ENCODE data around the gene WDR48. TPM values are rescaled to one million over a fixed set of nuclear protein-coding genes. Genes with fewer than 3 reads are reported as not detected.

WDR48 gene
- polyA plus RNA-seq, 1 experiment, result 42.1 TPM

DNA sequence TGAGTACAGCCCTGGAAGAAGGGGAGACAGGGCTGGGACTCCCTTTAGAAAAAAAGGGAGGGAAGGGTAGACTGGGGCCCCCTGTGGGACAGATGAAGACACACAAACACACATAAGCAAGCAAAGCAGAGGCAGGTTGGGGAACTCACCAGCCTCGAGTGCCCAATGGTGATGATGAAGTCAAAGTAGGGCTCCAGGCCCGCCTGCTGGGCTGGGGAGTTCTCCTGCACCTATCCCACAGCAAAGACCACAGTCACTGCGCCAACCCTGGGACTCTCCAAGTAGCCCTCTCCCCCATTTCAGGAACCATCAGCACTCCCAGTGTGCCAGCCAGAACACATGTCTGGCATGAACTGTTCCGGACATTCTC is 51.5 kb downstream of the WDR48 start:
- TF ChIP-seq, protein P1, sequence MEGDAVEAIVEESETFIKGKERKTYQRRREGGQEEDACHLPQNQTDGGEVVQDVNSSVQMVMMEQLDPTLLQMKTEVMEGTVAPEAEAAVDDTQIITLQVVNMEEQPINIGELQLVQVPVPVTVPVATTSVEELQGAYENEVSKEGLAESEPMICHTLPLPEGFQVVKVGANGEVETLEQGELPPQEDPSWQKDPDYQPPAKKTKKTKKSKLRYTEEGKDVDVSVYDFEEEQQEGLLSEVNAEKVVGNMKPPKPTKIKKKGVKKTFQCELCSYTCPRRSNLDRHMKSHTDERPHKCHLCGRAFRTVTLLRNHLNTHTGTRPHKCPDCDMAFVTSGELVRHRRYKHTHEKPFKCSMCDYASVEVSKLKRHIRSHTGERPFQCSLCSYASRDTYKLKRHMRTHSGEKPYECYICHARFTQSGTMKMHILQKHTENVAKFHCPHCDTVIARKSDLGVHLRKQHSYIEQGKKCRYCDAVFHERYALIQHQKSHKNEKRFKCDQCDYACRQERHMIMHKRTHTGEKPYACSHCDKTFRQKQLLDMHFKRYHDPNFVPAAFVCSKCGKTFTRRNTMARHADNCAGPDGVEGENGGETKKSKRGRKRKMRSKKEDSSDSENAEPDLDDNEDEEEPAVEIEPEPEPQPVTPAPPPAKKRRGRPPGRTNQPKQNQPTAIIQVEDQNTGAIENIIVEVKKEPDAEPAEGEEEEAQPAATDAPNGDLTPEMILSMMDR (IDR thresholded peaks at IDR 0.05; ENCODE audit: low read depth, low read length), result 0 out of 2 replicates have a peak, but pooled peaks have one; percentile 7
- POLR2A ChIA-PET, result no interaction called here
- H3K4me3 ChIP-seq (ENCODE audit: low read depth, low read length), result no peak overlapping the region
- no peak for DNase-seq (ENCODE audit: low read depth, low spot score)
- no peaks in the 10 kb centered on the region; the same call in 1 of the 2 replicates for H3K9me3 ChIP-seq (ENCODE audit: control insufficient read depth, insufficient read depth, low read length)
- no peak overlapping the region for H3K27ac ChIP-seq (ENCODE audit: low read depth, low read length)
- CTCF ChIA-PET, result interaction anchor here (1.1 to 2.9 kb wide), 2 partner anchors 10 to 185 kb away, joined by 4 to 16 read pairs; no protein-coding TSS in a partner anchor
- H3K27me3 ChIP-seq (ENCODE audit: control insufficient read depth, insufficient read depth, low read length), result no peaks in the 10 kb centered on the region

DNA sequence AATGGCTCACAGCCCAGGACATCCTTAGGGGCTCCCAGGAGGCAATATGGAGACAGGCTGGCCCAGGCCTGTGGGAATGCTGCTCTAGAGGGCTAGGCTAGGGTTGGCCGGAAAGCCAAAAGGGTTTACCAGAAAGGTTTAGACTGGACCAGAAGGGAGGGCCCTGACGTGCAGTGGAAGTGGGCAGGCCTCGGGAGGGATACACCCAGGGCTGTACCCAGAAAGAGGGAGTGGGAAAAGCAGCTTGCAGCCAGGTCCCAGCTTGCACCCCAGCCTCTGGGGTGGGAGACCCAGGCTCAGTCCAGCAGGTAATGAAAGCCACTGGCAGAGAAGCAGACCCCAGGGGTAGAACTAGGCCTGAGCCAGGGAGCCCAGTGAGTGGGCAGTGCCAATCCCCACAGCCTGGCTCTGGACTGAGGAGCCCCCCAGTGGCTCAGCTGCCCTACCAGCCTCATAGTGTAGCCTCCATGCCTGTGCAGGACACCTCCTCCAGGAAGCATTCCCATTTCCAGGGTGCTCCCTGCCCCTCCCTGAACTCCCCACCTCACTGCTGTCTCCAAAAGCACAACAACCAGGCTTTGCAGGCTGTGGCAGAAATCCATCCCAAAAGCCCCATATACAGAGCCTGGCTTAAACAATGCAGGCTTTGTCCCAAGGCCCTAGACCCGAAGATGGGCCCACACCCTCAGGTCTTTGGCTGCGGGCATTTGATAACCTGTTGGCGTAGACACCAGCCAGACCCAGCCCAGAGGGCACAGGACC is 52.2 kb downstream of the WDR48 start:
- no peaks in the 10 kb centered on the region for H3K27me3 ChIP-seq (ENCODE audit: control insufficient read depth, insufficient read depth, low read length)
- TF ChIP-seq, protein P1 (IDR thresholded peaks at IDR 0.05; ENCODE audit: low read depth, low read length), result no peak
- POLR2A ChIA-PET, result no interaction called here
- DNase-seq (ENCODE audit: low read depth, low spot score), result no peak
- CTCF ChIA-PET, result interaction anchor here (0.6 to 2.7 kb wide), 4 partner anchors 13 to 188 kb away, joined by 3 to 16 read pairs (median 4); no protein-coding TSS in a partner anchor
- no peak overlapping the region for H3K27ac ChIP-seq (ENCODE audit: low read depth, low read length)
- H3K9me3 ChIP-seq (ENCODE audit: control insufficient read depth, insufficient read depth, low read length), result no peaks in the 10 kb centered on the region; the same call in 1 of the 2 replicates
- H3K4me3 ChIP-seq (ENCODE audit: low read depth, low read length), result no peak overlapping the region

DNA sequence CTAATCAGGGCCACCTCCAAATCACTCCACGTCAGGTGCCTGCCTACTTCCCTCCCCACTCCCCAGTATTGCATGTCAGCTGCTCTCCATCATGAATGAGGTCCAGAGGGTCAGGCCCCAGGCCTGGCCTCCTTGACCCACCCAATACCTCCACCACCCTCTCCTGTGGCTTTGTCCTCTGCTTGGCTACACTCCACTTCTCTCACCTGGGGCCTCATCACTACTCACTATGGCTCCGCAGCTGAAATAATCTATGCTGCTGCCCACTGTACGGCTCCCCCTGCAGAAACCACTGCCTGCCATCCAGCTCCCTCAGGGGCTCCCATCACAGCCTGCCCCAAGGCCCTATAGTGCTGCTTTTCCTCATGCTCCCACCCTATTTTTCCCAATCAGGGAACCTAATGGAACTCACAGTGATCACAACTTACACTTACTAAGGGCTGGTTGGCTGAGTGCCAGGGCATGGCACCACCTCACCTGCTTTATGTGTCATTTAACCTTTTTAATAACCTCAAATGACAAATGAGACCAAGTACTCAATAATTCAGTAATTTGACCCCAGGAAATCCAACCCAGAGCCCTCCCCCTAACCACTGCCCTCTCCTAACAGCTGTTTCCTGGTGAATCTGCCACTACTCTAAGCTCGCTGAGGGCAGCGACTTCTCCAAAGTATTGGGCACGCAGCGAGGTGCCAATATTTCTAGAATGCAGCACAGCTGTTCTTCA is 53.3 kb downstream of the WDR48 start:
- no peak for DNase-seq (ENCODE audit: low read depth, low spot score)
- no peaks in the 10 kb centered on the region; the same call in 1 of the 2 replicates for H3K9me3 ChIP-seq (ENCODE audit: control insufficient read depth, insufficient read depth, low read length)
- no peaks in the 10 kb centered on the region for H3K27me3 ChIP-seq (ENCODE audit: control insufficient read depth, insufficient read depth, low read length)
- no peak overlapping the region for H3K27ac ChIP-seq (ENCODE audit: low read depth, low read length)
- ChIA-PET CTCF (interaction anchor here (1.1 to 2.7 kb wide), 6 partner anchors 16 to 187 kb away, joined by 3 to 16 read pairs (median 5); no protein-coding TSS in a partner anchor), POLR2A (no interaction called here)
- H3K4me3 ChIP-seq (ENCODE audit: low read depth, low read length), result no peak overlapping the region
- TF ChIP-seq, protein P1 (IDR thresholded peaks at IDR 0.05; ENCODE audit: low read depth, low read length), result no peak

DNA sequence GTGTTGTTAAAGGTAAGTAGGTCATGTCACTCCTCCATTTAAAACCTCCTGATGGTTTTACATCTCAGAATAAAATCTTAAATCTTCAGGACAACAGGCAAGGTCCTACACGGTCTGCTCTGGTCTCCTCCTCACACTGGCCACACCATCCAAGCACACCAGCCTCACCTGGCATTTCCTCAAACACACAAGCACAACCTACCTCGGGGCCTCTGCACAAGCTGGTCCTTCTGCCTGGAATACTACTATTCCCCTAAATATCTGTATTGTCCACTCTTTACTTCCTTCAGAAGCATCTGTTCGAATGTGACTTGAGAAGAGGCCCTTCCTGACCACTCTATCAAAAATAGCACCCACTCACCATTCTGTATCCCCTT is 53.9 kb downstream of the WDR48 start:
- DNase-seq (ENCODE audit: low read depth, low spot score), result no peak
- peak overlapping the region; percentile 92; the same call in 1 of the 2 replicates for H3K4me3 ChIP-seq (ENCODE audit: low read depth, low read length)
- H3K9me3 ChIP-seq (ENCODE audit: control insufficient read depth, insufficient read depth, low read length), result no peaks in the 10 kb centered on the region; the same call in 1 of the 2 replicates
- H3K27me3 ChIP-seq (ENCODE audit: control insufficient read depth, insufficient read depth, low read length), result no peaks in the 10 kb centered on the region
- ChIA-PET POLR2A (no interaction called here), CTCF (interaction anchor here (0.9 to 2.7 kb wide), 6 partner anchors 17 to 272 kb away, joined by 3 to 16 read pairs (median 5); no protein-coding TSS in a partner anchor)
- TF ChIP-seq, protein P1 (IDR thresholded peaks at IDR 0.05; ENCODE audit: low read depth, low read length), result no peak
- H3K27ac ChIP-seq (ENCODE audit: low read depth, low read length), result no peak overlapping the region

Data from AG04450 (cell line).